Neural cell (in vitro differentiated cells): ENCODE results near the gene MICALL1. TPM values are rescaled to one million over a fixed set of nuclear protein-coding genes. Genes with fewer than 3 reads are reported as not detected.

Experiments
- H2AFZ ChIP-seq: fragments of 200-600, 300-800 bp; sonication (generic), shearing (Covaris generic); 2 replicates; pipeline ENCODE4 v1.6.0; 2014; ENCODE audit warnings: low read depth, mild to moderate bottlenecking, antibody characterized with exemption, low read length, moderate library complexity
- H3F3A ChIP-seq: fragments of 200-600 bp; shearing (Covaris generic); 2 replicates; pipeline ENCODE4 v1.6.1; 2016; ENCODE audit warnings: mild to moderate bottlenecking, moderate library complexity, mixed read lengths, antibody characterized with exemption, low read length; ENCODE audit not compliant: insufficient read depth, poor library complexity, severe bottlenecking
- H3K27ac ChIP-seq: fragments of 200-600, 300-800 bp; sonication (generic), shearing (Covaris generic); 2 replicates; pipeline ENCODE4 v1.5.1; 2014; ENCODE audit warnings: mild to moderate bottlenecking, low read length, moderate library complexity
- H3K27me3 ChIP-seq: fragments of 300-800, 200-600 bp; sonication (generic), shearing (Covaris generic); 2 replicates; pipeline ENCODE4 v1.6.0; 2014; ENCODE audit warnings: mild to moderate bottlenecking, low read depth, low read length, moderate library complexity; ENCODE audit not compliant: insufficient read depth
- H3K36me3 ChIP-seq: fragments of 300-800, 200-600 bp; sonication (generic), shearing (Covaris generic); 2 replicates; pipeline ENCODE4 v1.5.1; 2014; ENCODE audit warnings: mild to moderate bottlenecking, antibody characterized with exemption, low read length, moderate library complexity; ENCODE audit not compliant: insufficient read depth
- H3K4me2 ChIP-seq: fragments of 300-800, 200-600 bp; sonication (generic), shearing (Covaris generic); 2 replicates; pipeline ENCODE4 v1.6.0; 2014; ENCODE audit warnings: mild to moderate bottlenecking, low read length
- H3K4me3 ChIP-seq: fragments of 300-800, 200-600 bp; sonication (generic), shearing (Covaris generic); 2 replicates; pipeline ENCODE4 v1.5.1; 2014; ENCODE audit warnings: mild to moderate bottlenecking, low read length, moderate library complexity
- H3K79me2 ChIP-seq: fragments of 200-600 bp; shearing (Covaris generic); replicated peaks from 2 replicates; pipeline ENCODE4 v1.6.0; 2014; ENCODE audit warnings: mild to moderate bottlenecking, low read length, moderate library complexity; ENCODE audit not compliant: insufficient read depth
- H3K9ac ChIP-seq: fragments of 300-800, 200-600 bp; sonication (generic), shearing (Covaris generic); 2 replicates; pipeline ENCODE4 v1.6.1; 2016; ENCODE audit warnings: mild to moderate bottlenecking, low read length, mixed read lengths
- H3K9me2 ChIP-seq: fragments of 200-600 bp; shearing (Covaris generic); 2 replicates; pipeline ENCODE4 v1.6.1; 2016; ENCODE audit warnings: mild to moderate bottlenecking, low read length, mixed read lengths; ENCODE audit not compliant: insufficient read depth
- H3K9me3 ChIP-seq: fragments of 200-600, 300-800 bp; sonication (generic), shearing (Covaris generic); 2 replicates; pipeline ENCODE4 v1.6.1; 2016; ENCODE audit warnings: mild to moderate bottlenecking, mixed run types, low read length, moderate library complexity, mixed read lengths
- H4K20me1 ChIP-seq: fragments of 200-600 bp; shearing (Covaris generic); 2 replicates; pipeline ENCODE4 v1.6.1; 2016; ENCODE audit warnings: mild to moderate bottlenecking, mixed run types; ENCODE audit not compliant: insufficient read depth
- CTCF ChIP-seq: fragments of 450-650 bp; IDR thresholded peaks from 2 replicates; pipeline ENCODE4 v1.5.1; 2014; ENCODE audit warnings: antibody characterized with exemption, mild to moderate bottlenecking, moderate library complexity; ENCODE audit not compliant: poor library complexity, severe bottlenecking
- EP300 ChIP-seq: fragments of 450-650 bp; conservative IDR thresholded peaks from 2 replicates; pipeline ENCODE4 v1.6.1; 2014; ENCODE audit warnings: antibody characterized with exemption, mild to moderate bottlenecking, moderate library complexity; ENCODE audit not compliant: poor library complexity, severe bottlenecking
- EZH2 ChIP-seq: fragments of 200-600, 300-800 bp; shearing (Covaris generic), sonication (generic); IDR thresholded peaks from 2 replicates; pipeline ENCODE4 v1.6.1; 2014; ENCODE audit warnings: antibody characterized with exemption, low read length, borderline replicate concordance, mild to moderate bottlenecking; ENCODE audit not compliant: insufficient read depth, poor library complexity, severe bottlenecking
- MXI1 ChIP-seq: fragments of 450-650 bp; conservative IDR thresholded peaks from 2 replicates; pipeline ENCODE4 v1.6.1; 2014; ENCODE audit warnings: antibody characterized with exemption, mild to moderate bottlenecking; ENCODE audit not compliant: poor library complexity, severe bottlenecking
- POLR2AphosphoS5 ChIP-seq: IDR thresholded peaks from 2 replicates; pipeline ENCODE4 v1.6.1; 2012
- RAD21 ChIP-seq: fragments of 450-650 bp; conservative IDR thresholded peaks from 2 replicates; pipeline ENCODE4 v1.6.1; 2014; ENCODE audit warnings: antibody characterized with exemption, mild to moderate bottlenecking, moderate library complexity
- REST ChIP-seq: IDR thresholded peaks from 2 replicates; pipeline ENCODE4 v1.6.1; 2012; ENCODE audit warnings: borderline replicate concordance
- SMC3 ChIP-seq: fragments of 450-650 bp; conservative IDR thresholded peaks from 2 replicates; pipeline ENCODE4 v1.6.1; 2014; ENCODE audit warnings: antibody characterized with exemption, mild to moderate bottlenecking, moderate library complexity; ENCODE audit not compliant: poor library complexity
- TAF1 ChIP-seq: IDR thresholded peaks from 2 replicates; pipeline ENCODE4 v1.6.1; 2012; ENCODE audit warnings: low read depth
- polyA plus RNA-seq: library from polyadenylated mRNA; depleted of rRNA; stranded (reverse); fragments of >200 nt; gene quantifications from 2 replicates; pipeline ENCODE4 v1.2.3, GENCODE V29; 2014

The MICALL1 gene
- polyA plus RNA-seq, 1 donor from 2014 or later, result 11.4 TPM

GRCh38 chr22:37979782-37980181, 73.7 kb downstream of the MICALL1 start:
- Histone ChIP-seq H3K9ac (no peak overlapping the region), H3K27ac (no peak overlapping the region), H3K27me3 (peaks cover 4% of the 10 kb centered on the region), H3K9me2 (no peaks in the 10 kb centered on the region), H3K79me2 (no peaks in the 10 kb centered on the region), H3K4me2 (no peak overlapping the region), H4K20me1 (no peaks in the 10 kb centered on the region), H3F3A (no peaks in the 10 kb centered on the region), H3K36me3 (no peaks in the 10 kb centered on the region), H3K9me3 (no peaks in the 10 kb centered on the region), H3K4me3 (no peak overlapping the region), H2AFZ (no peak overlapping the region)
- no peak for TF ChIP-seq RAD21
- no peak for TF ChIP-seq CTCF
- TF ChIP-seq TAF1, result no peak
- TF ChIP-seq EZH2, result no peak
- TF ChIP-seq POLR2AphosphoS5, result no peak
- no peak for TF ChIP-seq EP300
- TF ChIP-seq MXI1, result no peak

GRCh38 chr22:37981282-37982011, 75.3 kb downstream of the MICALL1 start:
- no peaks in the 10 kb centered on the region for H3K9me2 ChIP-seq
- H3K27me3 ChIP-seq, result peaks cover 4% of the 10 kb centered on the region
- no peak overlapping the region for H3K9ac ChIP-seq
- no peaks in the 10 kb centered on the region for H3K36me3 ChIP-seq
- no peaks in the 10 kb centered on the region for H4K20me1 ChIP-seq
- TF ChIP-seq REST, result no peak
- no peaks in the 10 kb centered on the region for H3K79me2 ChIP-seq
- no peak overlapping the region for H3K27ac ChIP-seq
- H3K4me3 ChIP-seq, result no peak overlapping the region
- H3F3A ChIP-seq, result no peaks in the 10 kb centered on the region
- H3K4me2 ChIP-seq, result no peak overlapping the region
- no peaks in the 10 kb centered on the region for H3K9me3 ChIP-seq
- no peak overlapping the region for H2AFZ ChIP-seq

GRCh38 chr22:37982151-37982785, 76.2 kb downstream of the MICALL1 start:
- Histone ChIP-seq H4K20me1 (no peaks in the 10 kb centered on the region), H3F3A (no peaks in the 10 kb centered on the region), H3K4me3 (no peak overlapping the region), H2AFZ (no peak overlapping the region), H3K9me3 (no peaks in the 10 kb centered on the region), H3K27ac (no peak overlapping the region), H3K4me2 (no peak overlapping the region), H3K36me3 (no peaks in the 10 kb centered on the region), H3K9me2 (no peaks in the 10 kb centered on the region), H3K79me2 (no peaks in the 10 kb centered on the region), H3K9ac (no peak overlapping the region), H3K27me3 (peaks cover 4% of the 10 kb centered on the region)
- TF ChIP-seq EP300, result no peak
- no peak for TF ChIP-seq EZH2
- no peak for TF ChIP-seq CTCF
- no peak for TF ChIP-seq SMC3
- no peak for TF ChIP-seq REST
- TF ChIP-seq RAD21, result no peak
- TF ChIP-seq MXI1, result no peak
- TF ChIP-seq TAF1, result no peak
- no peak for TF ChIP-seq POLR2AphosphoS5
